Measurements from ENCODE around the gene DDAH1. TPM values are rescaled to one million over a fixed set of nuclear protein-coding genes. Genes with fewer than 3 reads are reported as not detected.

The DDAH1 gene
- total RNA-seq, 1 experiment from 2014 or later, result 36.3 TPM

DNA sequence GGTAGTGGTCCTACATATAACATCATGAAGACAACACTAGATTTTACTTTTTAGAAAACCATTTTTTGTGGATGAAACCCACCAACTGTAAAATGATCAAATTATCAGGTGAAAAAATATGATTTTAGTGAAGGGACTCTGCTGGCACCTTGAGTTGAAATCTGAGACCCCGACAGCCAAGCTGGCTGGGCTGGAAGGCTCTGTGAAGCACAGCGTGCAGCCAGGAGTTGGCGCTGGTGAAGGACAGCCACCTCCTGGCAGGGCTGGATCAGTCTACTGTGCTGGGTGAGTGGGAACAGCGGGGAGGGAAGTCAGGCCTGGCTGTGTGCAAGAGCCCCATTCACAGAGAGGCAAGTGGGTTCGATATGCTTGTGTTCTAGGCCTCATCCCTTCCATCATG lies 47.9 kb downstream of the DDAH1 start:
- Histone ChIP-seq H4K5ac (ENCODE audit: insufficient read length, low read depth, low read length) (no peak overlapping the region), H2BK15ac (ENCODE audit: low read depth, low read length) (no peak overlapping the region), H3K56ac (ENCODE audit: insufficient read length, low read depth, low read length) (no peak overlapping the region), H3K9ac (ENCODE audit: extremely low read depth, insufficient read length, low read length) (no peak overlapping the region), H3K27ac (ENCODE audit: insufficient read length, low read depth, low read length) (no peak overlapping the region), H4K91ac (ENCODE audit: insufficient read length, low read depth, low read length) (no peak overlapping the region), H3K4ac (ENCODE audit: low read depth, low read length) (no peak overlapping the region), H4K20me1 (ENCODE audit: control insufficient read depth, insufficient read depth, insufficient read length) (no peaks in the 10 kb centered on the region), H2BK5ac (ENCODE audit: insufficient read length, low read length) (no peak overlapping the region), H3K79me1 (ENCODE audit: insufficient read depth, low read depth, low read length, poor library complexity, severe bottlenecking) (no peaks in the 10 kb centered on the region), H3K4me1 (ENCODE audit: insufficient read depth, low read length) (peaks cover 4% of the 10 kb centered on the region; the same call in 1 of the 2 replicates), H3T11ph (ENCODE audit: low read length) (no peak overlapping the region), H2AFZ (ENCODE audit: low read length) (no peak overlapping the region), H2BK12ac (ENCODE audit: insufficient read length, low read depth, low read length) (no peak overlapping the region), H3K14ac (ENCODE audit: insufficient read depth, low read length) (no peak overlapping the region), H3K18ac (ENCODE audit: insufficient read length, low read depth, low read length) (no peak overlapping the region), H4K8ac (replicated peaks; ENCODE audit: insufficient read length, low read depth, low read length) (no peak overlapping the region), H3K27me3 (ENCODE audit: insufficient read depth, low read length) (no peaks in the 10 kb centered on the region), H2BK20ac (ENCODE audit: low read depth, low read length, poor library complexity, severe bottlenecking) (no peak overlapping the region), H2AK5ac (ENCODE audit: insufficient read length, low read length) (no peak overlapping the region), H3K23me2 (ENCODE audit: insufficient read length, low read depth, low read length, poor library complexity, severe bottlenecking) (no peaks in the 10 kb centered on the region), H3K79me2 (ENCODE audit: insufficient read depth, low read length) (no peaks in the 10 kb centered on the region; the same call in 1 of the 2 replicates), H3K9me3 (ENCODE audit: control insufficient read depth, low read depth, low read length) (no peaks in the 10 kb centered on the region), H2BK120ac (ENCODE audit: low read depth, low read length, poor library complexity, severe bottlenecking) (no peak overlapping the region), H3K4me2 (ENCODE audit: insufficient read depth, insufficient read length, low read length) (no peak overlapping the region), H3K23ac (ENCODE audit: insufficient read length, low read depth, low read length) (no peak overlapping the region)
- no peaks in the 10 kb centered on the region for H3K27me3 Mint-ChIP-seq (ENCODE audit: low read depth)
- H3K4me1 Mint-ChIP-seq, result peaks cover 18% of the 10 kb centered on the region in 2 experiments
- peak; percentile 43 for DNase-seq
- no CpG with 5 or more reads among the region's 5 CpGs for WGBS (ENCODE audit: extremely low coverage, insufficient read length, low lambda C conversion rate)
- TF ChIP-seq, protein P1, sequence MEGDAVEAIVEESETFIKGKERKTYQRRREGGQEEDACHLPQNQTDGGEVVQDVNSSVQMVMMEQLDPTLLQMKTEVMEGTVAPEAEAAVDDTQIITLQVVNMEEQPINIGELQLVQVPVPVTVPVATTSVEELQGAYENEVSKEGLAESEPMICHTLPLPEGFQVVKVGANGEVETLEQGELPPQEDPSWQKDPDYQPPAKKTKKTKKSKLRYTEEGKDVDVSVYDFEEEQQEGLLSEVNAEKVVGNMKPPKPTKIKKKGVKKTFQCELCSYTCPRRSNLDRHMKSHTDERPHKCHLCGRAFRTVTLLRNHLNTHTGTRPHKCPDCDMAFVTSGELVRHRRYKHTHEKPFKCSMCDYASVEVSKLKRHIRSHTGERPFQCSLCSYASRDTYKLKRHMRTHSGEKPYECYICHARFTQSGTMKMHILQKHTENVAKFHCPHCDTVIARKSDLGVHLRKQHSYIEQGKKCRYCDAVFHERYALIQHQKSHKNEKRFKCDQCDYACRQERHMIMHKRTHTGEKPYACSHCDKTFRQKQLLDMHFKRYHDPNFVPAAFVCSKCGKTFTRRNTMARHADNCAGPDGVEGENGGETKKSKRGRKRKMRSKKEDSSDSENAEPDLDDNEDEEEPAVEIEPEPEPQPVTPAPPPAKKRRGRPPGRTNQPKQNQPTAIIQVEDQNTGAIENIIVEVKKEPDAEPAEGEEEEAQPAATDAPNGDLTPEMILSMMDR (conservative IDR thresholded peaks at IDR 0.05), result no peak
- H3K36me3 Mint-ChIP-seq (ENCODE audit: insufficient read depth in 1 of 3, low read depth in 3 of 3), result peaks cover 5 to 12% (median 7%) of the 10 kb centered on the region in 3 experiments
- H3K4me3 Mint-ChIP-seq, result no peak overlapping the region
- H3K27ac Mint-ChIP-seq, result no peak overlapping the region; a peak in 2 of 7 replicates
- H3K9me3 Mint-ChIP-seq, result peaks cover 13 to 23% of the 10 kb centered on the region in 2 experiments

All from H9 (cell line).